Hepatic stellate cell (primary cell): ENCODE data around the gene TMEM94.
"Not testable (repeated sequence)": the region's sequence is repeated elsewhere in the genome, so short reads cannot be mapped to it uniquely, and the experiment has no call there.

Experiments
- DNase-seq: peaks from one replicate; pipeline ENCODE4 v3.0.0; 2011; ENCODE audit warnings: low spot score

The TMEM94 gene

GRCh38 chr17:75477490-75477862 lies 21.0 kb downstream of the TMEM94 start:
- DNase-seq = not testable (repeated sequence)

- no peak for DNase-seq
These were observed 22.1 kb downstream of the TMEM94 start for GRCh38 chr17:75478508-75478907.

GRCh38 chr17:75480281-75480680 lies 23.8 kb downstream of the TMEM94 start:
- no peak for DNase-seq

GRCh38 chr17:75481194-75482068 lies 25.0 kb downstream of the TMEM94 start:
- no peak for DNase-seq

GRCh38 chr17:75482098-75482942 lies 25.9 kb downstream of the TMEM94 start:
- DNase-seq = no peak

GRCh38 chr17:75485688-75486087 lies 29.3 kb downstream of the TMEM94 start:
- no peak for DNase-seq

- DNase-seq = no peak
These were observed 29.7 kb downstream of the TMEM94 start for GRCh38 chr17:75486151-75486550.

- DNase-seq = no peak
These were observed 30.5 kb downstream of the TMEM94 start for GRCh38 chr17:75486951-75487350.

- peak; percentile 53 for DNase-seq
These were observed 31.1 kb downstream of the TMEM94 start for GRCh38 chr17:75487351-75488070.

- no peak for DNase-seq
These were observed 32.5 kb downstream of the TMEM94 start for GRCh38 chr17:75488693-75489510.

- no peak for DNase-seq
These were observed 33.1 kb downstream of the TMEM94 start for GRCh38 chr17:75489511-75489955.

GRCh38 chr17:75490173-75490743 lies 33.8 kb downstream of the TMEM94 start:
- no peak for DNase-seq

GRCh38 chr17:75490953-75491649 lies 34.7 kb downstream of the TMEM94 start:
- DNase-seq = no peak

GRCh38 chr17:75491680-75492079 lies 35.2 kb downstream of the TMEM94 start:
- no peak for DNase-seq

GRCh38 chr17:75492555-75493168 lies 36.2 kb downstream of the TMEM94 start:
- DNase-seq = no peak

- no peak for DNase-seq
These were observed 37.2 kb downstream of the TMEM94 start for GRCh38 chr17:75493476-75494129.

GRCh38 chr17:75494326-75494877 lies 38.0 kb downstream of the TMEM94 start:
- no peak for DNase-seq

GRCh38 chr17:75496005-75496404 lies 39.6 kb downstream of the TMEM94 start:
- DNase-seq = no peak
